ENCODE measurements around the gene RAD54L. TPM values are rescaled to one million over a fixed set of nuclear protein-coding genes. Genes with fewer than 3 reads are reported as not detected.

The RAD54L gene
- total and polyA plus RNA-seq, 3 donors from 2014 or later, result 17.9 to 31.4 (median 24.5) TPM

DNA sequence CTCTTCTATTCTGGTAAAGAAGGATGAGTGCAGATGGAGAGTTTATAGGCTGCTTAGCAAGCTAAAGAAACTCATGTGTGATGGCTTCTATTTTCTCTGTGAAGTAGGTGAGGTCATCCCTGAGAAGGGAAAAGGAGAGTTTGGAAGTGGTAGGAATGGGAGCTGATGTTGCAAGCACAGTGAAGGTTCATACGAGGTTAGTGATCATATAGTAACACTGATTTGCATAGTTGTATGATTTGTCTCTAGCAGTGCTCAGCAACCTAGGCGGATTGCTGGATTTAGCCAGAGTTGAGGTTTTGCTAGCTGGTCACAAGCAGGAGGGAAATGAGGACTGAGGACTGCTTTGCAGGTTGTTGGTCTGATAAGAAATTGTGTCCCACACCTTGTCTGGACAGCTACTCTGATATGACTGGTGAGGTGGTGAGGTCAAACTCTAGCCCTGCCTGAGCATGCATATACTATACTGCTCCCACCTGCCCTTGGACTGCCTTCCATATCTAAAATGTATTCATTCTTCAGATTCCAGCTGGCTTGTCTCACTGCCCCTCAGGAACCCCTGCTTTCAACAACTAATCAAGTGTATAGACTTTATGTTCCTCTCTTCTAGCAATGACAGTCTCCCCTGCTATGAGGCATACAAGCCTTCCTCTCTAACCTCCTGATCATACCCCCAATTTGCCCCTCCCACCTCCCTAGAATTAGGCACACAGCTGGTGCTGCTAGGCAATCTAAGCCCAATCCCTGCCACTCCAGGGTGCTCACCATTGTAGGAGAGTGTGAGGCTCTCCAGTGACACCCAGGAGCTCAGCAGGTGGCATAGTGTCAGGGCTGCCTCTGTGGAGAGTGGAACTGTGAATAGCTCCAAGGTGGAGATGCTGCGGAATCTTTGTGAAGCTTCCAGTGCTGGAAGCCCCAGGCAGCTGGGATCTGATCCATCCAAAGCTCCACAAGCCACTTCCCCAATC is 37.3 kb downstream of the RAD54L start:
- intact Hi-C loops (cut with DNase I; ENCODE audit: low total_unique reads), result no loop called here
- Histone ChIP-seq H3K27ac (no peak overlapping the region), H3K4me3 (no peak overlapping the region), H3K27me3 (no peaks in the 10 kb centered on the region), H3K4me1 (no peaks in the 10 kb centered on the region), H3K36me3 (ENCODE audit: low read depth, missing control alignments) (no peaks in the 10 kb centered on the region), H3K9me3 (no peaks in the 10 kb centered on the region)
- 80 to 90% methylated on average over 3 of the region's 3 CpGs for WGBS, 2 donors
- no peak for TF ChIP-seq POLR2A (IDR thresholded peaks at IDR 0.05)
- TF ChIP-seq, protein P1, sequence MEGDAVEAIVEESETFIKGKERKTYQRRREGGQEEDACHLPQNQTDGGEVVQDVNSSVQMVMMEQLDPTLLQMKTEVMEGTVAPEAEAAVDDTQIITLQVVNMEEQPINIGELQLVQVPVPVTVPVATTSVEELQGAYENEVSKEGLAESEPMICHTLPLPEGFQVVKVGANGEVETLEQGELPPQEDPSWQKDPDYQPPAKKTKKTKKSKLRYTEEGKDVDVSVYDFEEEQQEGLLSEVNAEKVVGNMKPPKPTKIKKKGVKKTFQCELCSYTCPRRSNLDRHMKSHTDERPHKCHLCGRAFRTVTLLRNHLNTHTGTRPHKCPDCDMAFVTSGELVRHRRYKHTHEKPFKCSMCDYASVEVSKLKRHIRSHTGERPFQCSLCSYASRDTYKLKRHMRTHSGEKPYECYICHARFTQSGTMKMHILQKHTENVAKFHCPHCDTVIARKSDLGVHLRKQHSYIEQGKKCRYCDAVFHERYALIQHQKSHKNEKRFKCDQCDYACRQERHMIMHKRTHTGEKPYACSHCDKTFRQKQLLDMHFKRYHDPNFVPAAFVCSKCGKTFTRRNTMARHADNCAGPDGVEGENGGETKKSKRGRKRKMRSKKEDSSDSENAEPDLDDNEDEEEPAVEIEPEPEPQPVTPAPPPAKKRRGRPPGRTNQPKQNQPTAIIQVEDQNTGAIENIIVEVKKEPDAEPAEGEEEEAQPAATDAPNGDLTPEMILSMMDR (IDR thresholded peaks at IDR 0.05), result no peak
- DNase-seq, result no peak

DNA sequence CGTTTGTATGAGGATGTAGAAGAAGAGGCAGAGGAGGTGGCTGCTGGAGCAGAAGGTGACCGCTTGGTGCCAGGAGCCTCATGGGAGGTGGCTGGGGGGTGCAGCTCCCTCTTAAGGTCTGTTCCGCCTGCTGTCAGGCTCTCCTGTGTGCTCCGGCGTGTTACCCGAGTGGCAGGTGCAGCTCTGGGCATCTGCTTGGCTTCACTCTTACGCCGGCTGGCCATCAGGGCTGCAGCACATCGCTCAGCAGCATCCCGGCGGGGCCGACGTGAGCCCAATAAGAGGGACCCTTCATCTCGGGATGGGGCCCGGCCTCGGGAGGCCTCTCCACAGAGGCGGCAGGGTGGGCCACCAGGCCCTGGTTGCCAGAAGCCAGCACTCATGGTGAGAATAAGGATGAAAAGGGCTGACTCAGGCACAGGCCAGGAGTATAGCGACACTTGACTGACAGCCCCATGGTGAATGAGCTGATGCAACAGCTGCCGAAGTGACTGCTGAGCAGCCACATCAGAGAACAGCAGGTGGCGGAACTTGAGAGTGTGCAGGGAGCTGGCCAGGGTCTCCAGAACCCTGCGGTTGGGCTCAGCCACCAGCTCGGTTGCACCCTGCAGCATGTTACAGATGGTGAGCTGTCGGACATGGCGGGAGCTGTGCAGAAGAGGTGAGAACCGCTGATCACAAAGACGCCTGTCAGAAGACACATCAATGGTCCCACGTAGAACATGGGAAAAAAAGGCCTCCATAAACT is 38.3 kb downstream of the RAD54L start:
- Histone ChIP-seq H3K4me1 (no peaks in the 10 kb centered on the region), H3K27ac (no peak overlapping the region), H3K4me3 (no peak overlapping the region), H3K27me3 (no peaks in the 10 kb centered on the region), H3K9me3 (no peaks in the 10 kb centered on the region), H3K36me3 (ENCODE audit: low read depth, missing control alignments) (no peaks in the 10 kb centered on the region)
- DNase-seq, result no peak
- intact Hi-C loops (cut with DNase I; ENCODE audit: low total_unique reads), result no loop called here
- TF ChIP-seq, protein P1 (IDR thresholded peaks at IDR 0.05), result no peak
- TF ChIP-seq POLR2A (IDR thresholded peaks at IDR 0.05), result no peak
- WGBS, 2 donors, result 87 to 93% methylated on average over 18 to 27 of the region's 27 CpGs

DNA sequence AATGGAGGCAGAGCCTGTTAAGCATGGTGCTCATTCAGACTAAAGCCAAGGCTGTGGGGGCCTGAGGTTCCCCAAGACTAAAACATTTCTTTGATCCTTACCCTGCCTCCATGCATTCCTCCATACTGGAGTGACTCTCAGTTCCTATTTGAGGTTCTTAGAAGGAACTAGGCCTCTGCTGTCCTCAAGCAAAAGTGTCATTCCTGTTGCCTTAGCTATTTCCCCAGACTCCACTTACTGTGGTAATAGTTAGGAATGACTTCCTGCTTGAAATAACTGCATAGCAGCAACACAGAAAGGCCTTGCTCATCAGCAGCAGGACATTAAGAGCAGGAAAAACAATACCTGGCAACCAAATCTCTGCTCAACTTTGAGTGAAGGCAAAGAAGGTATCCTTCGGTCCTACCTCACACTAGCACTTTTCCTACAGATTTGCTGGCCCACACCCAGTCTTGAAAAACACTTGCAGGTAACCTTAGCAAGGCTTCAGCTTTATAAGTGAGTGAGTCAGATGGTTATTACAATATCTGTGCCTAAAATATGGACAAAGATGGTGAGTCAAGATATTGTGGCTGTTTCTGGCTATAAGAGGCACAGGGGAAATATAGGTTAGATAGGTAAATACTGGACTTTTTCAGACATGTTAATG is 41.0 kb downstream of the RAD54L start:
- no peaks in the 10 kb centered on the region for H3K9me3 ChIP-seq
- intact Hi-C loops (cut with DNase I; ENCODE audit: low total_unique reads), result no loop called here
- no peak for DNase-seq
- H3K27ac ChIP-seq, result no peak overlapping the region
- no peak for TF ChIP-seq POLR2A (IDR thresholded peaks at IDR 0.05)
- TF ChIP-seq, protein P1 (IDR thresholded peaks at IDR 0.05), result no peak
- H3K27me3 ChIP-seq, result no peaks in the 10 kb centered on the region
- H3K36me3 ChIP-seq (ENCODE audit: low read depth, missing control alignments), result no peaks in the 10 kb centered on the region
- WGBS, 2 donors, result 84 to 94% methylated on average over 1 of the region's 1 CpG
- no peaks in the 10 kb centered on the region for H3K4me1 ChIP-seq
- no peak overlapping the region for H3K4me3 ChIP-seq

DNA sequence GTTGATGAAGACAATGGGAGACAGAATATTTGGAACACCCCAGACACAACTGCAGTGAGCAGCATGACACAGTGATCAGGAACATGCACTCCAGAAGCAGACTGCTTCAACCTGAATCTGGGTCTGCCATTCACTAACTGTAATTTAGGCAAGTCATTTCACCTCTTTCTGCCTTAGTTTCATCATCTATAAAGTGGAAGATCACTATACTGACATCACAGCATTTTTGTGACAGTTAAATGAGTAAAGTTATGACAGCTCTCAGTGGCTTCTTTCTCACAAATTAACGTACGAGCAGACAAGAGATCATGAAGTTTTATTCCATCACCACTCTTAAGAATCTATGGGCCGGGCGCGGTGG is 41.6 kb downstream of the RAD54L start:
- H3K36me3 ChIP-seq (ENCODE audit: low read depth, missing control alignments), result no peaks in the 10 kb centered on the region
- H3K4me1 ChIP-seq, result no peaks in the 10 kb centered on the region
- no peak for DNase-seq
- no peak overlapping the region for H3K4me3 ChIP-seq
- no peak for TF ChIP-seq POLR2A (IDR thresholded peaks at IDR 0.05)
- TF ChIP-seq, protein P1 (IDR thresholded peaks at IDR 0.05), result no peak
- no peaks in the 10 kb centered on the region for H3K9me3 ChIP-seq
- H3K27me3 ChIP-seq, result no peaks in the 10 kb centered on the region
- WGBS, 2 donors, result 91 to 95% methylated on average over 5 of the region's 5 CpGs
- no peak overlapping the region for H3K27ac ChIP-seq
- intact Hi-C loops (cut with DNase I; ENCODE audit: low total_unique reads), result no loop called here
